Adrenal gland (tissue), 12 donors: ENCODE measurements around the gene AOPEP. TPM values are rescaled to one million over a fixed set of nuclear protein-coding genes. Genes with fewer than 3 reads are reported as not detected.

ENCODE experiments used
- DNase-seq, 7 donors: peaks; one replicate each; pipeline ENCODE4 v3.0.0-alpha.2; 2019 to 2020
- H3K27ac ChIP-seq, 5 donors: fragments of 200-600 bp; sonication (generic) in 4 of 5; 1 replicate in 3 of 5; 2 replicates in 2 of 5; pipeline versions ENCODE4 v1.5.1 to v1.8.0; 2016 to 2020; ENCODE audit warnings: mild to moderate bottlenecking in 1 of 5
- H3K27me3 ChIP-seq: fragments of 200-600 bp; 2 replicates; pipeline ENCODE4 v1.8.0; 2021
- H3K36me3 ChIP-seq, 2 donors: fragments of 200-600 bp; replicated peaks in 1 of 2; 1 replicate in 1 of 2; 2 replicates in 1 of 2; pipeline versions ENCODE4 v1.5.1 to v1.8.0; 2018 to 2022
- H3K4me1 ChIP-seq, 2 donors: fragments of 200-600 bp; replicated peaks in 1 of 2; 1 replicate in 1 of 2; 2 replicates in 1 of 2; pipeline versions ENCODE4 v1.5.1 to v1.8.0; 2018 to 2021
- H3K4me3 ChIP-seq, 4 donors: fragments of 200-600 bp; sonication (generic) in 3 of 4; one replicate each; pipeline ENCODE4 v1.5.1; 2016 to 2018
- H3K9me3 ChIP-seq, 3 donors: fragments of 200-600 bp; sonication (generic) in 1 of 3; replicated peaks in 1 of 3; 1 replicate in 2 of 3; 2 replicates in 1 of 3; pipeline versions ENCODE4 v1.5.1 to v1.8.0; 2016 to 2021
- CTCF ChIP-seq, 6 experiments: fragments of 450-650 bp in 4 of 6; fragments of 200-600 bp in 2 of 6; sonication (generic) in 1 of 6; IDR thresholded peaks; 1 replicate in 5 of 6; 2 replicates in 1 of 6; pipeline versions ENCODE4 v1.5.1 to v1.8.0; 2016 to 2021; ENCODE audit warnings: antibody characterized with exemption in 6 of 6, mild to moderate bottlenecking in 2 of 6, moderate library complexity in 1 of 6
- POLR2A ChIP-seq, 2 donors: fragments of 450-650 bp; IDR thresholded peaks; one replicate each; pipeline ENCODE4 v1.6.1; 2017; ENCODE audit warnings: antibody characterized with exemption in 2 of 2, mild to moderate bottlenecking in 2 of 2, moderate library complexity in 1 of 2
- WGBS, 4 donors: extraction: QIAGEN DNeasy Blood & Tissue Kit in 2 of 4; methylation state at CpG; one replicate each; pipeline versions ENCODE4 v1.1.5 to v1.1.7; 2013 to 2017; 5-methylcytosine and 5-hydroxymethylcytosine counted together
- intact Hi-C, 2 donors: fragments of 100-400 bp; cut with DNase I; formaldehyde crosslinking; loops; one replicate each; pipeline versions ENCODE4 v1.14.1 to v1.15.0; 2022 to 2023
- polyA plus RNA-seq, 3 donors: library from polyadenylated mRNA; stranded (reverse); fragments of 200-250 nt in 2 of 3; fragments of 350-450 nt in 1 of 3; fragmentation: Illumina TruSeq in 1 of 3; extraction: RNeasy Lipid Tissue Mini Kit (QIAGEN cat#74804) in 1 of 3; gene quantifications; one replicate each; pipeline ENCODE4 v1.2.3, GENCODE V29; 2013 to 2014
- total RNA-seq, 9 donors: library from RNA; depleted of rRNA in 4 of 9; stranded (reverse); fragments of >200 nt in 4 of 9; fragments of 120-200 nt in 1 of 9; fragmentation: NEBNext Ultra II Directional in 1 of 9; extraction: Animal tissue kit (Norgen Biotek cat#: 25700) in 1 of 9; gene quantifications; one replicate each; pipeline versions ENCODE4 v1.1.0 to v1.2.4, GENCODE V29; 2013 to 2023
- donor health status: healthy with polysubstance abuse.
- donor health status: Bipolar disorder and iron deficiency.
- donor health status: DM: yes; HTN: yes; CAD: no.
- donor health status: DM: no; HTN: no; CAD: no.
- donor health status: DM: no; HTN: no; CAD: no.
- donor health status: DM: yes; HTN: yes; CAD: no.

AOPEP gene
- total and polyA plus RNA-seq, 12 donors = 31.0 to 99.6 (median 71.0) TPM

- no peak for DNase-seq
- Histone ChIP-seq H3K9me3 (no peaks in the 10 kb centered on the region), H3K36me3 (no peaks in the 10 kb centered on the region), H3K27ac (no peak overlapping the region), H3K4me3 (no peak overlapping the region), H3K4me1 (peaks cover 21 to 52% of the 10 kb centered on the region in 2 donors), H3K27me3 (no peaks in the 10 kb centered on the region)
- intact Hi-C loops = no loop called here
- 74 to 85% (median 77%) methylated on average over 5 of the region's 5 CpGs for WGBS, 4 donors
- TF ChIP-seq POLR2A (IDR thresholded peaks at IDR 0.05) = no peak
- no peak for TF ChIP-seq CTCF (IDR thresholded peaks at IDR 0.05)
These were observed 222.9 kb downstream of the AOPEP start for GRCh38 chr9:94949370-94949769.

GRCh38 chr9:94950040-94950578 is 223.6 kb downstream of the AOPEP start:
- DNase-seq = no peak
- Histone ChIP-seq H3K36me3 (no peaks in the 10 kb centered on the region), H3K27me3 (no peaks in the 10 kb centered on the region), H3K4me3 (no peak overlapping the region), H3K27ac (peak overlapping the region in 3 of 5 donors; percentile 64 to 77 (median 73)), H3K9me3 (no peaks in the 10 kb centered on the region), H3K4me1 (peaks cover 21 to 52% of the 10 kb centered on the region in 2 donors)
- intact Hi-C loops = no loop called here
- 87 to 97% (median 97%) methylated on average over 4 of the region's 4 CpGs for WGBS, 4 donors
- TF ChIP-seq POLR2A (IDR thresholded peaks at IDR 0.05) (no peak), CTCF (IDR thresholded peaks at IDR 0.05) (no peak)

- intact Hi-C loops = no loop called here
- Histone ChIP-seq H3K4me3 (peak overlapping the region in 1 of 4 donors; percentile 4), H3K27me3 (no peaks in the 10 kb centered on the region), H3K27ac (peak overlapping the region in 4 of 5 donors; percentile 6 to 77 (median 68)), H3K9me3 (no peaks in the 10 kb centered on the region), H3K36me3 (peaks cover 0 to under 1% of the 10 kb centered on the region in 2 donors), H3K4me1 (peaks cover 21 to 45% of the 10 kb centered on the region in 2 donors)
- TF ChIP-seq CTCF (IDR thresholded peaks at IDR 0.05) (no peak), POLR2A (IDR thresholded peaks at IDR 0.05) (no peak)
- DNase-seq = peak; percentile 50 to 79 (median 61)
- 49 to 57% (median 53%) methylated on average over 7 of the region's 7 CpGs for WGBS, 4 donors
These were observed 224.3 kb downstream of the AOPEP start for GRCh38 chr9:94950579-94951323.

GRCh38 chr9:94951324-94952135 is 225.0 kb downstream of the AOPEP start:
- no peak for TF ChIP-seq CTCF (IDR thresholded peaks at IDR 0.05)
- TF ChIP-seq POLR2A (IDR thresholded peaks at IDR 0.05) = no peak
- no peak for DNase-seq
- Histone ChIP-seq H3K9me3 (no peaks in the 10 kb centered on the region), H3K27ac (peak overlapping the region in 4 of 5 donors; percentile 6 to 77 (median 56)), H3K4me1 (peaks cover 21 to 39% of the 10 kb centered on the region in 2 donors), H3K36me3 (peaks cover 0 to 5% of the 10 kb centered on the region in 2 donors), H3K27me3 (no peaks in the 10 kb centered on the region), H3K4me3 (peak overlapping the region in 1 of 4 donors; percentile 4)
- intact Hi-C loops = no loop called here
- WGBS, 4 donors = 68 to 79% (median 73%) methylated on average over 5 of the region's 5 CpGs
